ENCODE measurements around the gene FOLR2. TPM values are rescaled to one million over a fixed set of nuclear protein-coding genes. Genes with fewer than 3 reads are reported as not detected.

FOLR2 gene
- total RNA-seq, 1 experiment from 2014 or later, result not detected

GRCh38 chr11:72253392-72253791 is 36.8 kb downstream of the FOLR2 start:
- Histone ChIP-seq H3K9me3 (ENCODE audit: control insufficient read depth, insufficient read depth, low read depth, low read length) (no peaks in the 10 kb centered on the region), H3K27me3 (ENCODE audit: control insufficient read depth, insufficient read depth, low read length) (peaks cover 11% of the 10 kb centered on the region), H3K4me3 (ENCODE audit: low read depth in 2 of 2, low read length in 2 of 2) (no peak overlapping the region), H3K36me3 (ENCODE audit: control insufficient read depth, insufficient read depth, low read length) (no peaks in the 10 kb centered on the region), H3K27ac (ENCODE audit: low read length) (no peak overlapping the region), H3K4me1 (ENCODE audit: control insufficient read depth, insufficient read depth, low read length) (no peaks in the 10 kb centered on the region)
- ATAC-seq, result no peak
- in situ Hi-C loops (cut with HindIII; ENCODE audit: low pct_unique_long_range_greater_than_20kb, low sequenced_read_pairs) (no loop called here), intact Hi-C loops (cut with micrococcal nuclease; ENCODE audit: unreplicated experiment) (no loop called here)
- ChIA-PET POLR2A (no interaction called here), CTCF (no interaction called here)
- no TSS peak for BruUV-seq (replicated peaks)
- TF ChIP-seq POLR2AphosphoS5 (IDR thresholded peaks at IDR 0.05; ENCODE audit: low read depth, low read length) (no peak), TCF7L2 (IDR thresholded peaks at IDR 0.05; ENCODE audit: low read depth, low read length) (no peak)
- no peak for DNase-seq (ENCODE audit: low read depth, low spot score)

- intact Hi-C loops (cut with micrococcal nuclease; ENCODE audit: unreplicated experiment) (no loop called here), in situ Hi-C loops (cut with HindIII; ENCODE audit: low pct_unique_long_range_greater_than_20kb, low sequenced_read_pairs) (no loop called here)
- ChIA-PET POLR2A (no interaction called here), CTCF (no interaction called here)
- ATAC-seq (no peak), DNase-seq (ENCODE audit: low read depth, low spot score) (no peak)
- no TSS peak for BruUV-seq (replicated peaks)
- Histone ChIP-seq H3K27ac (ENCODE audit: low read length) (no peak overlapping the region), H3K4me3 (ENCODE audit: low read depth in 2 of 2, low read length in 2 of 2) (no peak overlapping the region), H3K36me3 (ENCODE audit: control insufficient read depth, insufficient read depth, low read length) (no peaks in the 10 kb centered on the region), H3K4me1 (ENCODE audit: control insufficient read depth, insufficient read depth, low read length) (no peaks in the 10 kb centered on the region), H3K27me3 (ENCODE audit: control insufficient read depth, insufficient read depth, low read length) (peaks cover 11% of the 10 kb centered on the region), H3K9me3 (ENCODE audit: control insufficient read depth, insufficient read depth, low read depth, low read length) (no peaks in the 10 kb centered on the region)
- no peak for TF ChIP-seq POLR2AphosphoS5 (IDR thresholded peaks at IDR 0.05; ENCODE audit: low read depth, low read length)
- TF ChIP-seq TCF7L2 (IDR thresholded peaks at IDR 0.05; ENCODE audit: low read depth, low read length), result no peak
- no peak for TF ChIP-seq SIN3A (IDR thresholded peaks at IDR 0.05; ENCODE audit: borderline replicate concordance, insufficient read depth, low read depth, low read length)
- no peak for TF ChIP-seq CTCF (IDR thresholded peaks at IDR 0.05)
- TF ChIP-seq REST (IDR thresholded peaks at IDR 0.05; ENCODE audit: insufficient read depth in 1 of 2, low read depth in 2 of 2, low read length in 1 of 2), result no peak
Observed at GRCh38 chr11:72254299-72254993, 37.9 kb downstream of the FOLR2 start.

GRCh38 chr11:72257570-72257969 is 41.0 kb downstream of the FOLR2 start:
- POLR2A ChIA-PET, result no interaction called here
- no peaks in the 10 kb centered on the region for H3K36me3 ChIP-seq (ENCODE audit: control insufficient read depth, insufficient read depth, low read length)
- intact Hi-C loops (cut with micrococcal nuclease; ENCODE audit: unreplicated experiment) (no loop called here), in situ Hi-C loops (cut with HindIII; ENCODE audit: low pct_unique_long_range_greater_than_20kb, low sequenced_read_pairs) (no loop called here)
- BruUV-seq (replicated peaks), result no TSS peak
- H3K4me1 ChIP-seq (ENCODE audit: control insufficient read depth, insufficient read depth, low read length), result no peaks in the 10 kb centered on the region
- TF ChIP-seq REST (IDR thresholded peaks at IDR 0.05; ENCODE audit: insufficient read depth in 1 of 2, low read depth in 2 of 2, low read length in 1 of 2), result no peak
- no peak for TF ChIP-seq SIN3A (IDR thresholded peaks at IDR 0.05; ENCODE audit: borderline replicate concordance, insufficient read depth, low read depth, low read length)
- no peak for TF ChIP-seq CTCF (IDR thresholded peaks at IDR 0.05)
- TF ChIP-seq TCF7L2 (IDR thresholded peaks at IDR 0.05; ENCODE audit: low read depth, low read length), result no peak
- no peak for TF ChIP-seq POLR2AphosphoS5 (IDR thresholded peaks at IDR 0.05; ENCODE audit: low read depth, low read length)
- no peak for ATAC-seq
- H3K9me3 ChIP-seq (ENCODE audit: control insufficient read depth, insufficient read depth, low read depth, low read length), result no peaks in the 10 kb centered on the region
- CTCF ChIA-PET, result no interaction called here
- no peak overlapping the region for H3K4me3 ChIP-seq (ENCODE audit: low read depth in 2 of 2, low read length in 2 of 2)
- peaks cover 18% of the 10 kb centered on the region for H3K27me3 ChIP-seq (ENCODE audit: control insufficient read depth, insufficient read depth, low read length)
- no peak overlapping the region for H3K27ac ChIP-seq (ENCODE audit: low read length)
- no peak for DNase-seq (ENCODE audit: low read depth, low spot score)

Data from Panc1 (cell line).